Measurements from ENCODE around the gene RFXANK.

The RFXANK gene

GRCh38 chr19:19232261-19232721 is 40.2 kb downstream of the RFXANK start:
- no peak for TF ChIP-seq CTCF (IDR thresholded peaks at IDR 0.05; ENCODE audit: low read length, missing control alignments)
- no peak overlapping the region for H3K4me3 ChIP-seq (replicated peaks; ENCODE audit: low read depth, low read length)
- DNase-seq (ENCODE audit: low read depth): no peak

GRCh38 chr19:19234220-19234816 is 42.3 kb downstream of the RFXANK start:
- TF ChIP-seq CTCF (IDR thresholded peaks at IDR 0.05; ENCODE audit: low read length, missing control alignments): no peak
- no peak overlapping the region for H3K4me3 ChIP-seq (replicated peaks; ENCODE audit: low read depth, low read length)
- no peak for DNase-seq (ENCODE audit: low read depth)

GRCh38 chr19:19236173-19236572 is 44.1 kb downstream of the RFXANK start:
- DNase-seq (ENCODE audit: low read depth): no peak
- H3K4me3 ChIP-seq (replicated peaks; ENCODE audit: low read depth, low read length): no peak overlapping the region
- TF ChIP-seq CTCF (IDR thresholded peaks at IDR 0.05; ENCODE audit: low read length, missing control alignments): no peak

GRCh38 chr19:19238126-19238894 is 46.3 kb downstream of the RFXANK start:
- no peak for DNase-seq (ENCODE audit: low read depth)
- TF ChIP-seq CTCF (IDR thresholded peaks at IDR 0.05; ENCODE audit: low read length, missing control alignments): no peak
- H3K4me3 ChIP-seq (replicated peaks; ENCODE audit: low read depth, low read length): no peak overlapping the region

- H3K4me3 ChIP-seq (replicated peaks; ENCODE audit: low read depth, low read length): no peak overlapping the region
- no peak for DNase-seq (ENCODE audit: low read depth)
- TF ChIP-seq CTCF (IDR thresholded peaks at IDR 0.05; ENCODE audit: low read length, missing control alignments): no peak
These were observed 47.6 kb downstream of the RFXANK start for GRCh38 chr19:19239675-19240074.

- no peak overlapping the region for H3K4me3 ChIP-seq (replicated peaks; ENCODE audit: low read depth, low read length)
- no peak for TF ChIP-seq CTCF (IDR thresholded peaks at IDR 0.05; ENCODE audit: low read length, missing control alignments)
- DNase-seq (ENCODE audit: low read depth): no peak
These were observed 48.4 kb downstream of the RFXANK start for GRCh38 chr19:19240476-19240875.

Measured in fibroblast of pulmonary artery (primary cell).